Neural progenitor cell (in vitro differentiated cells): ENCODE results near the gene RUNX3. TPM values are rescaled to one million over a fixed set of nuclear protein-coding genes. Genes with fewer than 3 reads are reported as not detected.

Experiments
- DNase-seq: peaks from one replicate; pipeline ENCODE4 v3.0.0-alpha.2; 2016; ENCODE audit warnings: low spot score
- H2AFZ ChIP-seq: fragments of 200-600 bp; sonication (generic); replicated peaks from 2 replicates; pipeline ENCODE4 v1.6.1; 2016; ENCODE audit warnings: antibody characterized with exemption
- H3F3A ChIP-seq: fragments of 200-600 bp; sonication (generic); 2 replicates; pipeline ENCODE4 v1.6.1; 2016; ENCODE audit warnings: antibody characterized with exemption, low read depth
- H3K27ac ChIP-seq: fragments of 200-600 bp; sonication (generic); 2 replicates; pipeline ENCODE4 v1.5.1; 2016; ENCODE audit warnings: mild to moderate bottlenecking
- H3K27me3 ChIP-seq: fragments of 200-600 bp; sonication (generic); 2 replicates; pipeline ENCODE4 v1.6.1; 2016; ENCODE audit warnings: mild to moderate bottlenecking, moderate library complexity
- H3K36me3 ChIP-seq: fragments of 200-600 bp; sonication (generic); 2 replicates; pipeline ENCODE4 v1.5.1; 2016
- H3K4me1 ChIP-seq: fragments of 200-600 bp; sonication (generic); 2 replicates; pipeline ENCODE4 v1.6.1; 2016; ENCODE audit warnings: mixed run types
- H3K4me2 ChIP-seq: fragments of 200-600 bp; sonication (generic); 2 replicates; pipeline ENCODE4 v1.6.1; 2016
- H3K4me3 ChIP-seq: fragments of 200-600 bp; sonication (generic); 2 replicates; pipeline ENCODE4 v1.5.1; 2016
- H3K79me2 ChIP-seq: fragments of 200-600 bp; sonication (generic); 2 replicates; pipeline ENCODE4 v1.6.1; 2016; ENCODE audit warnings: low read depth
- H3K9ac ChIP-seq: fragments of 200-600 bp; sonication (generic); 2 replicates; pipeline ENCODE4 v1.6.1; 2016
- H3K9me3 ChIP-seq: fragments of 200-600 bp; sonication (generic); 2 replicates; pipeline ENCODE4 v1.5.1; 2016; ENCODE audit warnings: low read depth
- H4K20me1 ChIP-seq: fragments of 200-600 bp; sonication (generic); 2 replicates; pipeline ENCODE4 v1.6.1; 2016; ENCODE audit warnings: low read depth
- H3K27ac Mint-ChIP-seq: 3 replicates; pipeline ENCODE4 v1.8.0; 2021; ENCODE audit warnings: mixed read lengths
- H3K27me3 Mint-ChIP-seq: 2 replicates; pipeline ENCODE4 v1.8.0; 2022; ENCODE audit warnings: low read depth, mild to moderate bottlenecking, inconsistent platforms, moderate library complexity, mixed read lengths; ENCODE audit not compliant: insufficient read depth
- H3K36me3 Mint-ChIP-seq: 3 replicates; pipeline ENCODE4 v1.8.0; 2021; ENCODE audit warnings: mixed read lengths
- H3K4me1 Mint-ChIP-seq: 3 replicates; pipeline ENCODE4 v1.8.0; 2021; ENCODE audit warnings: mixed read lengths
- H3K4me3 Mint-ChIP-seq: 3 replicates; pipeline ENCODE4 v1.8.0; 2021; ENCODE audit warnings: mild to moderate bottlenecking, moderate library complexity, mixed read lengths
- H3K9me3 Mint-ChIP-seq: 3 replicates; pipeline ENCODE4 v1.8.0; 2020; ENCODE audit warnings: mixed read lengths
- EZH2 ChIP-seq: fragments of 200-600 bp; sonication (generic); IDR thresholded peaks from 2 replicates; pipeline ENCODE4 v1.6.1; 2017; ENCODE audit warnings: antibody characterized with exemption, mild to moderate bottlenecking, moderate library complexity
- EZH2phosphoT487 ChIP-seq: fragments of 200-600 bp; sonication (generic); IDR thresholded peaks from 2 replicates; pipeline ENCODE4 v1.6.1; 2017; ENCODE audit warnings: antibody characterized with exemption
- total RNA-seq: library from RNA; depleted of rRNA; stranded (reverse); fragments of >200 nt; gene quantifications from 2 replicates; pipeline ENCODE4 v1.2.3, GENCODE V29; 2015; ENCODE audit warnings: low replicate concordance
- TF ChIP-seq, protein P1 (sequence below): fragments of 200-600 bp; sonication (generic); IDR thresholded peaks from 2 replicates; pipeline ENCODE4 v1.5.1; 2017; ENCODE audit warnings: antibody characterized with exemption, mild to moderate bottlenecking

The RUNX3 gene
- total RNA-seq, 1 donor from 2014 or later, result not detected

DNA sequence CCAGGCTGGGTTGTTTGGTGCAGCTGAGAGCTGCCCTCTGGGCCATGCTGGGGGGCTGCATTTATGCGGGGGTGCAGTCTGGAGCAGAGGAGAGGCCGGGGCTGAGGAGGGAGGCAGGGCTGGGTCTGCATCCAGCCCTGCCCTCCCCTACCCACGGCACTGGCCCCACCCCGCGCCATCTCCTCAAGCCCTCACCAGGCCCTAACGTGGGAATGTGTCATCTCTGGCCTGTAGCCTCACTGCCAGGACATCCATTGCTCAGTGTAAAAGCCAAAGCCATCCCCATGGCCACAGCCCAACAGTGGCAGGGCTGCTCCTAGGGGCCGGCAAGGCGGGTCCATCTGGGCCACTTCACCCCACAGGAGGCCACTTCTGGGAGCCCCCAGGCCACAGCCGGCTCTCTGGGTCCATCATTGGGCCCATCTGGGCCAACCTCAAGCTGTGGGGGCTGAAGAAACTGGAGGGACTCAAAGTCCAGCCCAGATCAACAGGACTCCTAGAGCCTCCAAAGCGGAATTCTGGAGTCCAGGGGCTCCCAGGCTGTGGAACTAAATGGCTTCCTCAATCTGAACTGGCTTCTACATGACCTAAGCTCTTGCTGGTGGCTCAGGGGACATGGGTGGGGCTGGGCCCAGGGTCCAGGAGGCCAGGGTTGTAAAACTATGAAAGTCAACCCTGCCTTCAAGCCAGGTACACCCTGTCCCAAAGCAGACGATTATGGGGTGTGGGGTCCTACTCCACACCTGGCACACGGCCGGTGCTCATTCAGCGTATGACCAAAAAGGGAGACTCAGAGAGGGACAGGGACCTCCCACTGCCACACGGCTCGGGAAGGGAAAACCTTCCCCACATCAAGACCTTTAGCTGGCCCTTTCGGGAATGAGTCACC lies 32.6 kb downstream of the RUNX3 start:
- Mint-ChIP-seq H3K27me3 (peaks cover 6% of the 10 kb centered on the region), H3K9me3 (peaks cover 6% of the 10 kb centered on the region), H3K4me1 (peaks cover 3% of the 10 kb centered on the region), H3K4me3 (no peak overlapping the region), H3K36me3 (peaks cover under 1% of the 10 kb centered on the region), H3K27ac (no peak overlapping the region)
- H3K27ac ChIP-seq, result no peak overlapping the region
- no peaks in the 10 kb centered on the region for H3K9me3 ChIP-seq
- H3K4me3 ChIP-seq, result no peak overlapping the region
- no peaks in the 10 kb centered on the region for H4K20me1 ChIP-seq
- no peak overlapping the region for H2AFZ ChIP-seq
- no peak overlapping the region for H3K4me2 ChIP-seq
- no peak for DNase-seq
- H3F3A ChIP-seq, result no peaks in the 10 kb centered on the region
- TF ChIP-seq, protein P1, sequence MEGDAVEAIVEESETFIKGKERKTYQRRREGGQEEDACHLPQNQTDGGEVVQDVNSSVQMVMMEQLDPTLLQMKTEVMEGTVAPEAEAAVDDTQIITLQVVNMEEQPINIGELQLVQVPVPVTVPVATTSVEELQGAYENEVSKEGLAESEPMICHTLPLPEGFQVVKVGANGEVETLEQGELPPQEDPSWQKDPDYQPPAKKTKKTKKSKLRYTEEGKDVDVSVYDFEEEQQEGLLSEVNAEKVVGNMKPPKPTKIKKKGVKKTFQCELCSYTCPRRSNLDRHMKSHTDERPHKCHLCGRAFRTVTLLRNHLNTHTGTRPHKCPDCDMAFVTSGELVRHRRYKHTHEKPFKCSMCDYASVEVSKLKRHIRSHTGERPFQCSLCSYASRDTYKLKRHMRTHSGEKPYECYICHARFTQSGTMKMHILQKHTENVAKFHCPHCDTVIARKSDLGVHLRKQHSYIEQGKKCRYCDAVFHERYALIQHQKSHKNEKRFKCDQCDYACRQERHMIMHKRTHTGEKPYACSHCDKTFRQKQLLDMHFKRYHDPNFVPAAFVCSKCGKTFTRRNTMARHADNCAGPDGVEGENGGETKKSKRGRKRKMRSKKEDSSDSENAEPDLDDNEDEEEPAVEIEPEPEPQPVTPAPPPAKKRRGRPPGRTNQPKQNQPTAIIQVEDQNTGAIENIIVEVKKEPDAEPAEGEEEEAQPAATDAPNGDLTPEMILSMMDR, result no peak
- TF ChIP-seq EZH2phosphoT487, result no peak
- no peak for TF ChIP-seq EZH2
- H3K4me1 ChIP-seq, result no peaks in the 10 kb centered on the region
- H3K27me3 ChIP-seq, result no peaks in the 10 kb centered on the region
- no peak overlapping the region for H3K9ac ChIP-seq
- H3K36me3 ChIP-seq, result no peaks in the 10 kb centered on the region
- H3K79me2 ChIP-seq, result no peaks in the 10 kb centered on the region

DNA sequence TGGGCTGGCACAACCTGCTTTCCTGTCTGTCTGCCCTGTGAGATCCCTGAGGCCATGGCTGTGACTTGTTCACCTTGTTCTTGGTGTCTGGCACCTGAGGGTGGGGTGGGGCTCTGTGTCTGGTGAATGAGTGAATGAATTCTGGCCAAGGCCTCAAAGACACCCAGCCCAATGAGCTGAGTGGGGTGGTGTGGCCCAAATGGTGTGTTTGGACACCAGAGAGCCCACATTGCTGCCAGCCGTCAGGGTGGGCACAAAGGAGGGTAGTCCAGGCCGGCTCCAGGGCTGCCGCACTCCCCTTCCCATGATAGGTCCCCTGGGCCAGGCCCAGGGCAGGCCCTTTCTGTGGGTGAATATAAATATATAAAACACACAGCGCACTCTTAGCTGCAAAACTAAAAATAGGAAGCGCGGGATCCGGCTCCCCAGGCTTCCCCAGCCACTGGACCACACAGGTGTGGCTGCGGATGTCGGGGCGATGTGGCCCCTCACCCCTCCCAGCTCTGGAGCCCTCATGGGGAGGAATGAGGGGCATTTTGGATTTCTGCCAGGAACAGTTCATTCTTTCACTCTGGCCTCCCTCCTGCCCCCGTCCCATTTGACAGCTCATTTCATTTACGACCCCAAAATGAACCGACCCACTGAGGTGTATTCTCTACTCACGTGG lies 33.3 kb downstream of the RUNX3 start:
- H2AFZ ChIP-seq, result no peak overlapping the region
- no peak overlapping the region for H3K9ac ChIP-seq
- H3K9me3 ChIP-seq, result no peaks in the 10 kb centered on the region
- peaks cover 2% of the 10 kb centered on the region for H3K36me3 Mint-ChIP-seq
- peaks cover 12% of the 10 kb centered on the region for H3K9me3 Mint-ChIP-seq
- no peaks in the 10 kb centered on the region for H3K4me1 ChIP-seq
- H3K27ac Mint-ChIP-seq, result peak overlapping the region; percentile 30
- peaks cover 3% of the 10 kb centered on the region for H3K4me1 Mint-ChIP-seq
- no peak for TF ChIP-seq EZH2phosphoT487
- TF ChIP-seq, protein P1, result no peak
- TF ChIP-seq EZH2, result no peak
- no peaks in the 10 kb centered on the region for H3K79me2 ChIP-seq
- no peak overlapping the region for H3K4me3 ChIP-seq
- no peaks in the 10 kb centered on the region for H4K20me1 ChIP-seq
- DNase-seq, result no peak
- H3K4me2 ChIP-seq, result no peak overlapping the region
- H3F3A ChIP-seq, result no peaks in the 10 kb centered on the region
- no peaks in the 10 kb centered on the region for H3K36me3 ChIP-seq
- H3K27ac ChIP-seq, result no peak overlapping the region
- no peak overlapping the region for H3K4me3 Mint-ChIP-seq
- peaks cover 6% of the 10 kb centered on the region for H3K27me3 Mint-ChIP-seq
- H3K27me3 ChIP-seq, result no peaks in the 10 kb centered on the region

- Mint-ChIP-seq H3K36me3 (peaks cover 2% of the 10 kb centered on the region), H3K27me3 (peaks cover 3% of the 10 kb centered on the region), H3K4me3 (no peak overlapping the region), H3K9me3 (peaks cover 13% of the 10 kb centered on the region), H3K27ac (peak overlapping the region; percentile 30), H3K4me1 (peaks cover 2% of the 10 kb centered on the region)
- Histone ChIP-seq H3K4me3 (no peak overlapping the region), H3K4me1 (no peaks in the 10 kb centered on the region), H3K4me2 (no peak overlapping the region), H3K9me3 (no peaks in the 10 kb centered on the region), H3K79me2 (no peaks in the 10 kb centered on the region), H3K27ac (no peak overlapping the region), H3K36me3 (no peaks in the 10 kb centered on the region), H4K20me1 (no peaks in the 10 kb centered on the region), H2AFZ (no peak overlapping the region), H3F3A (no peaks in the 10 kb centered on the region), H3K27me3 (no peaks in the 10 kb centered on the region), H3K9ac (no peak overlapping the region)
- no peak for DNase-seq
- TF ChIP-seq EZH2phosphoT487, result no peak
- TF ChIP-seq EZH2, result no peak
- TF ChIP-seq, protein P1, result no peak
Observed at GRCh38 chr1:24896176-24896575, 33.9 kb downstream of the RUNX3 start.
